HG03064 (cell line): ENCODE measurements around the gene HTR4.
"Not testable (repeated sequence)": the region's sequence is repeated elsewhere in the genome, so short reads cannot be mapped to it uniquely, and the experiment has no call there.

Source experiments
- ATAC-seq: cut with Tn5 transposase; IDR thresholded peaks from one replicate; pipeline ENCODE4 v1.9.1; 2021; ENCODE audit warnings: low read depth; ENCODE audit not compliant: unreplicated experiment

Gene HTR4

DNA sequence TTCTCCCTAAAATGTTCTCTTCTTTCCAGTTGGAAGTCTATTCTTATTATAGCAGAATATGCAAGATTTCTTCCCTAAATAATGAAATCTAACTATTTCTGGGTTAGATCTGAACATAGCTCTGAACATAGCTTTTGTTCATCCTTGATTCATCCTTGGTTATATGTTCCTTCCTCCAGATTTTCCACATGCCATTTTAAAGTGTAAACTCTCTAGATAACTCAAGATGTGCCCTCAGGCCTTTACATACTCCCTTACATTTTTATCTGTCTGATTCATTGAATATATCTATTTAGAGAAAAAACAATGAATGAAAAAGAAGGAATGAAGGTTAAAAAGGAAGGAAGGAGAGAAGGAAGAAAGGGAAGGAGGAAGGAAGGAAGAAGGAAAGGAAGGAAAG lies 169.7 kb downstream of the HTR4 start:
- ATAC-seq: no peak

DNA sequence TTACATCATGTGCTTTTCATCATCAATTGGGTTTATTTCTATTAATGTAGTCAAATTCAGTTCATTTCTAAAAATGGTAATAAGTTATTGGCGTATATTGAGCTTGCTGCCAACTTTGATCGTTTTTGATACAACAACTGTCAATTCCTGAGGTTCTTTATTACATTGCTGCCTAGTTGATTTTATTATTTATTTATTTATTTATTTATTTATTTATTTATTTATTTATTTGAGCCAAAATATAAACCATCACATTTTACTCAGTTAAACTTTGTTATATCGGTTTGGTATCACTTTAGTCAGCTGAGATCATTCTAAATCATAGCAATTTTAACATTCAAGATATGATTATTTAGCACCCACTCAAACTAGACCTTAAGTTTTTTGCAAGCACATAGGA lies 170.6 kb downstream of the HTR4 start:
- no peak for ATAC-seq

DNA sequence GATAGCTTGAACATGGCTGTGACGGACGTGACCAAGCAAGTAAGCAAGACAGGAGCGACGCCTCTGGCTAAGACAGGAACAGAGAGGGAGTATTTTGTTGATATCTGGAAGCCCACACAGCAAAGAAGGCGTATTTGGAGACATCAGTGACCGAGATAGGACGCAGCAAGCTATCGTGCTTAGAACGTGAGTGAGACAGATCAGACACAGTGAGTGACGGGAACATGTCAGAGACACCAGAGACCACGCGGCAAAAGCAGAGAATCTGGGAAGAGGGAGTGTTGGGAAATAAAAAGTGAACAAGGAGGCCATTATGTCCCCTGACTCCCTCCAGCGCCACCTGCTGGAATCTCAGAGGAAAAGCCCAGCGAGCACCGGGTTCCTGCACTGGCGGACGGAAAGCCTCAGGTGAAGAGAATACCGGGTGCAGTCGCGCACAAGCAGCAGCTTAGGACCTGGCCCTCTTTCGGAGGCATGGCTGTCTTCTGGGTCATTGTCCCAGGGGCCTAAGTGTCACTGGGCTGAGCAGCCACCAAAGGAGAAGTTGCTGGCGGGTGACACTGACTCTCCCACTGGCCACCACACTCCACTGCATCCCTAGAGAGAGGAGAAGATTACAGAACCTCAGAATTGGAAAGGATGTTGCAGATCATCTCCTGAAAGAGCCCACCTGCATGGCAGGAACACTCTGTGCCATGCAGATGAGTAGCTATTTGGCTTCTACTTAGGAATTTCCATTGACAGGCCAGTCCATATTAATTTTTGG lies 171.4 kb downstream of the HTR4 start:
- peak; percentile 97 for ATAC-seq

DNA sequence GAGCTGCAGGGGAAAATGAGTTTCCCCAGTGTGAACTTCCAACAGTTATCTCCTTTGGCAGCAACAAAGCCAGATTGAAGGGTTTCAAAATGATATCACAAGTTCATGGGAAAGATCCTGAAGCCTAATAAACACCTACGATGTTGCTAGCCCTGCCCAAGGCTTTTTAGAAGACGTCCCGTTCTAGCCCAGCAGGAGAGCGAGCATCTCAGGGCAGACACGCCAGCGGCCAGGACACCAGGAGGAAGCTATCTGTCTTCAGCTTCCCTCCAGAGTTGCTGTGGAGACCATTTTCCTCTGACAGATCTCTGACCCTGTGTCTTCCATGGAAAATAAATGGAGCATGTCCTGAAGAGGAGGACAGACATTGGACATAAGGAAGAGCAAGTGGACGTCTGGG lies 172.1 kb downstream of the HTR4 start:
- ATAC-seq: no peak

DNA sequence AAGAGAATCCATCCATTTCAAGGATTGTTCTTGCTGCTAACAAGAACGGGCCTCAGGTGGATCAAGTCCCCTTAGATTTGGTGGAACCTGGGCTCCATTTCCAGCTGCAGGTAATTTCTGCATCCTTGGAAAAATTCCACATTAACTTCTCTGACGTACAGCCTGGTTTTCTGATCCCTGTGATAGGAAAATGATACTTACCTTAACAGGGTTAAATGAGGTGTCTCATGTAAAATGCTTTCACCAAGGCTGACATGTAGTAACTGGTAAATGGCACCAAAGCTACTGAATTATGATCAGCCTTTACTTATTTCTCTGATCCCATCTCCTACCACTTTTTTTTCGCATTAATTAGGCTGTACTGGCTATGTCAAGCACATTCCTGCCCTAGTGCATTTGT lies 176.9 kb downstream of the HTR4 start:
- ATAC-seq: no peak

DNA sequence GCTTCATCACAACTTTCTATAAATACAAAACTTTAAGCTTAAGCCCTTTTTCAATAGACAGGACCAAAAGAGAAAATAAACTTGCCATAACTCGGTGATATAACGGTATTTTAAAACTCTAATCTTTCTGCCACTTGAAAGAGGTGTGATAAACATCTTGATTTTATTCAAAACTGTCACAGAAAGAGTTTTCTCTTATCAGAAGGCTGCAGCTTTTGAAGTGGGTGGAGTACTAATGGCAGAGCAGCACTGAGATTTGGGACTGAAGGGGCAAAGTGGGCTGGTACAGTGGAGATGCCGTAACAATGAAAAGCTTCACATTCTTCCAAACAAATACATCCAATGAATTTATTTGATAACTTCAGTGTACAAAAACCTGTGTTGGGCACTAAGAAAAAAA lies 178.0 kb downstream of the HTR4 start:
- ATAC-seq: no peak

DNA sequence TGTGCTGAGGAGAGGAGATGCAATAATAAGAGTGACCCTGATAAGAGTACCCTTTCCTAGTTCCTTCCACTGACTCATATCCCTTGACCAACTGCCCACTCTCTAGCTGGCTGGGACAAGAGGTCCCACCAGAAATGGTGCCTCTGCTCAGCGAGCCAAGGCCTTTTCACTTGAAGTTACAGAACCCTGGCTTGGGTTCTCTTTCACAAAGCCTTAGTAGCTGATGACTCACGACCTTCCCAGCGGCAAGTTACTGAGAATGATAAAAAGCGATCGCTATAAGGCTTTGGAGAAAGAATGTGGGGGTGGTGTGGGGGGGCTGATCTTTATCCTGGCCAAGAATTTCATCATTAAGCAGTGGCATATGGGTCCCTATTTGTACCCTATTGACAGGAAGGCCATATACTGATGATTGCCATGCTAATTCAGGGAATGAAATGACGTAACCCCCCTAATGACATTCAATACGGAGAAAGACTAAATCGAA lies 180.3 kb downstream of the HTR4 start:
- ATAC-seq: no peak

DNA sequence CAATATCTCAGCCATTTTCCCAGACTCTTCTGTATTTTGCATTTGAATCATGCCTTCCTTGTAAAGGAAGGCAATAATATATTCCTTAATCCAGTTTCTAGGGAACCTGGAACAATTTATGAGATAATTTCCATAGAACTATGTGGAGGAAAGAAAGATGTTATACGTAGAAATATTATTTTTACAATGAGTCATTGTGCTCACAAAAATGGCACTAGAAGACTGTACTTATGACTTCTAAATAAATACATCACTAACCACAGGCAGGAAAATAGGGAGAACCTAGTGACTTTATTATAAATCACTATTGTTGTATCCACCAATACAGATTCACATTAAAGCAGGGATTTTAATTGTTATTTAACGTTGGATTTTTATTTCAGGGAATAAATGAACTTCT lies 182.9 kb downstream of the HTR4 start:
- ATAC-seq: no peak

DNA sequence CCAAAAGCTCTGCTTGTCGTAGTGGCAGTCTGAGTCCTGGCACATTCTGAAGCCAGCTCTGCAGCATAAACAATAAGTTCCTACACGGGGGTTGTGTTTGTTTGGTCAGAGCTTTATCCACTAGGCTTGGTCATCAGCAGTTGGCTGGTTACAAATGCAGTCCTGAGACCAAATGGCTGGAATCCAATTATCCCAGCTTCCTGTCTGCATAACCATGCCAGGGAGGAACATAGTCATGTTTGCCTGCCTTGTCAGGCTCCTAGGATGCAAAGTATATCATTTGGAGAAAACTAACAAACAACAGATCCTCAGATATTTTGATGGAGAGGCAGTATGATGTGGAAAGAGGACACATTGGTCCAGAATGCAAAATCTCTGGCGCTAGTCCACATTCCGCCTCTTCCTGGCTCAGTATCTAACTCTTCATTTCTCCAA lies 184.8 kb downstream of the HTR4 start:
- no peak for ATAC-seq

DNA sequence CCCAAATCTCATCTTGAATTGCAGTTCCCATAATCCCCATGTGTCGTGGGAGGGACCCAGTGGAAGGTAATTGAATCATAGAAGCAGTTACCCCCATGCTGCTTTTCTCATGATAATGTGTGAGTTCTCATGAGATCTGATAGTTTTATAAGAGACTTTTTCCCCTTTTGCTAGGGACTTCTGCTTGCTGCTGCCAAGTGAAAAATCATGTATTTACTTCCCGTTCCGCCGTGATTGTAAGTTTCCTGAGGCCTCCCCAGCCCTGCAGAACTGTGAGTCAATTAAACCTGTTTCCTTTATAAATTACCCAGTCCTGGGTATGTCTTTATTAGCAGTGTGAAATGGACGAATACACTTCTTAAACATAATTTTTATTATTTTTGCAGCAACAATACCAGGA lies 185.6 kb downstream of the HTR4 start:
- not testable (repeated sequence) for ATAC-seq

DNA sequence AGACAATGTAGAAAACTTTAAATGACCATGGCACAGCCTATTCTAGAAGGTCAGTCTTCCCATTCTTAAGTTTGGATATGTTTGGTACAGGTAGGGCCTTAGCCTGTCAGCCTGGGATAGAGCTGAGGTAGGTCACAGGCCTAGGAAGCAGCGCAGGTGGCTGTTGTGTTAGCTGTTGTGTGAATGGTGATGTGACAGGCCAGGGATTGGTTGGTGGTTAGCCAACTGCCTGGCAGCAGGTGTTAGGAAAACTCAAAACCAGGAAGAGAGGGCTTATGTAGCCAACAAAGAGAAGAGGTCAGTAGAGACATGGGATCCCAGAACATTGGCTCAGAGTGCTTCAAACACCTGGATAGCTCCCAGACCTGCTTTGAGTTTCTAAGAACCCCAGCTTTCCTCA lies 186.4 kb downstream of the HTR4 start:
- no peak for ATAC-seq

DNA sequence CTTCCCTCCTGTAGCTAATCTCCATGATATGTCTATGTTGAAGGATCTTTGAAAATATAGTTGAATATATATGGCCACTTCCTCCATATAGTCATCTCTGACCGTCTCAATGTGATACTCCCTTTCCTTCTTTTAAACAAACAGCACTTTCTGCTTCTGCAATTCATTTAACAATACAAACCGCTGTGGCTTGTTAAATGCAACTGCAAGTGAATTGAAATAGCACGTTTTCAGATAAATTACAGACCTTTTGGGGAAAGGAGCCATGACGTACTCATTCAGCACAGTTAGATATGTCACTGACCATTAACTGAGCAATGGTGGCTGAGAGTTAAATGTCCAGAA lies 188.1 kb downstream of the HTR4 start:
- no peak for ATAC-seq

DNA sequence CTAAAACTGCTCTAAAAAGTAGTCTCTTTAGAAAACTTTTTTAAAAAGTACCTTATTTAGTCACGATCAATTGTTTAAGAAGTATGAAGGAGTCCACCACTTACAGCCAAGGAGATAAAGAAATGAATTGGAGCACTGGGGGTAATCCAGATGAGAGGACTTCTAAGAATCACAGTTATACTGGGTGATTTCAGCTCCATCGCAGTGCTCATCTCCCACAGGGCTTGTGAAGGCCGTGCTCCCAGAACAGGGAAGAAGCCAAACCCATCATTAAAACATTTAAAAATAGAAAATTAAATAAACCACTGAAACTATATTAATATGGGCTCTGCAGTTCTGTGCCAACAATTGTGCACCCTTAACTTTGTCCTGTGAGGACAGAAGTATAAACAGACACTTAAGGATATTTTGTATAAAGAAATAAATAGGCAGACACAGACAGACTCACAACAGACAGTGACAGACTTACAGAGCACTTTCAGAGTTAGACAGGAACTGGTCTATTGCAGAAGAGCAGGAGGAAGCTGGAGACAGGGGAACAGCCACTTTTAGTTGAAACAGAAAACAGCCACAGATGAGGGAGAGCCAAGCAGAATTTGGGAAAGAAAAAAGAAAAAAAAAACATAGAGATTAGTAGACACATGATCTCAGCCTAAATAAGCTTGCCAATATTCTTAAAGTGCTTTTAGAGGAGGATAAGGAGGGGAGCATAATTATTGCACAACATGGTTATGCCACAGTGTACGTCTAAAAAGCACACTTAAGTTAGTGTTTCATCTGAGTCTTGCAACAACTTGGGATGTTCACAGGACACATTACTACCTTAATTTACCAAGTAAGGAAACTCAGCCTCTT lies 188.7 kb downstream of the HTR4 start:
- ATAC-seq: no peak

DNA sequence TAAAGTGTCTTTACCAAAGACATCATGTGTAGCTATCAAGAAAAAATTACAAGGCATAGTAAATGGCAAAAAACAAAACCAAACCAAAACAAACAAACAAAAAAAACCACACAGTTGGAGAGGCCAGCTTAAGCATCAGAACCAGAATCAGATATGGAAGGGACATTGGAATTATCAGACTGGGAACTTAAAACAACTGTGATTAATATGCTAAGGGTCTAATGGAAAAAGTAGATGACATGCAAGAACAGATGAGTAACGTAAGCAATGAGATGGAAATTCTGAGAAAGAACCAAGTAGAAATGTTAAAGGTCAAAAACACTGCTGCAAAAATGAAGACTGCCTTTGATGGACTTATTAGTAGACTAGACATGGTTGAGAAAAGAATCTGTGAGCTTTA lies 194.7 kb downstream of the HTR4 start:
- ATAC-seq: no peak

DNA sequence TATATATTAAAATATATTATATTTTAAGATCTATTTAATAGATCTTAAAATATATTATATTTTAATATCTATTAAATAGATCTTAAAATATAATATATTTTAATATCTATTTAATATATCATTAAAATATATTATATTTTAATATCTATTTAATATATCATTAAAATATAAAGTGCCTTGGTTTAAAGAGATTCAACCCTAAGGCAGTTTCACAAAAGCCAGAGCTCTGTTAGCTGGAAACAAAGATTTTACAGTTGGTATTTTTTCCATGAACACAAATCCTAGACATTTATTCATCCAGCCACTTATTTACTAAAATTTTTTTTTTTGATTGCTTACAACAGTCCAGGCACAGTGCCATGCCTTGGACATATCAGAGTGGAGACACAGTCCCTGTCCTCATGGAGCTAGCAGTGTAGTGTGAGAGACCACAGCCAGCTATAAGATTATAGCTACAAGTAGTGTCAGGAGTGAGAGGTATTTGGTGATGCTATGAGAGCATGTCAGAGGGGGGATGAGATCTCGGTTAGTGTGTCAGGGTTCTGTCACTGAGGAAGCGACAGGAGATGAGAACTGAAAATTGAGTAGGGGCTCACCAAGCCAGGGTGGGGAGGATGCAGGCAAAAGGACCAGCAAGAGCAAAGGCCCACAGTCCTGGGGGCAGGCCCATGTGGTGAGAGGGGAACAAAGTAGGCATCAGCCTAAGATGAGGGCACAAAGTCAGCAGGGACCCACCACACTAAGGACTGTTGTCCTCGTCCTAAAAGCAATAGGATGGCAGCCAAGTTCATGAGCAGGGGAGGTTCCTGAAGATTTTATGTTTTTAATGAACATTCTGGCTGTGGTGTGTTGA lies 196.1 kb downstream of the HTR4 start:
- ATAC-seq: no peak

DNA sequence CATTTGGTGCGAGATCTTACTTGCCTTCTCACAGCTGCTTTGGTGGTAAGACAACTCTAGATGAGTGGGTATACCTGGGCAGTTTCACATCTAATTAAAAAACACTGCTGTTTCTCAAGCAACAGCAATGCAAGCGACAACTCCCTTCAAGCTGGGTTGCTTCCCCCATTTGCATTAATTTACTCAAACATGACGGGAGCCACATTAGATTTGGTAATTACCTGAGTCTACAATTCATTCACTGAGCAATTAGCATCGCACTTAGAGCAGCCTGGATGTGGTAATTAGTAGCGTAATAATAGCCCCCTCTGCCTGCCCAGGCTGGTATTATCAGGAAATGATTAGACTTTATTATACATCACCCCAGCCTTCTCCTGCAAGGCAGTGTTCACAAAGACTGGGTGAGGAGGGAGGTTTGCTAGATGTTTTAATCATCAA lies 197.1 kb downstream of the HTR4 start:
- ATAC-seq: no peak

DNA sequence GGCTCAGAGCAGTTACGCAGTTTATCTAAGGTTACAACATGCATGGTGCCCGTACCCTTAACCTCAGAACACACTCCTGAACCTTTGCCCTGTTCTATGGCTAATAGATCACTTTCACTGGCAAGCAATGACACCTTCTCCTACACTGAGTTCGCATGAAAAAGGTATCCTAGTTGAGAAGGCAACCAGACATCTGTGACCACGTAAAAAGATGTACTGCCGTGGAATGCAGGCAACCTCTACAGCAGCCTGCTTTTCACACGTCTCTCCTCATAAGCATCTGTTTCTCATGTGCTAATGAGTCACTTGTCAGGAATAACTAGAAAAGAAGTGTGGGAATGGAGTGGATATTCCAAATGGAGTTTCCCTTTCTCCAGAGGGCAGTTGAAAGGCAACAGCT lies 199.1 kb downstream of the HTR4 start:
- ATAC-seq: no peak

DNA sequence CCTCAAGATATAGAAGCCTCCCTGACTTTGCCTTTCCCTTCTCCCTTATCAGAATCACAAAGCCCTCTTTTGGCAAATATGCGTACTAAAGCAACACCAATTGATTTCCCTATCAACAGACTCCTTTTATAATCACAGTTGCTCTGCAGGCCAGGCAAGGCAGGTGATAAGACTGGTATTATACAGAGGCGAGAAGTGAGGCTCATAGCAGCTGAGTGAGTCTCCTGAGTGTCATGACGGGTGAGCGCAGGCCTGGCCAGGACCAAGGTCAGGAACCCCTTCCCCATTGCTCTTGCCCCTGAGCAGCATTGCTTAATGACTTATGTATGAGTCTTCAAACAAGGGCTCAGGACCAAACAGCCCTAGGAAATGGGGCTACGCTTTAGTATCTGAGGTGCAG lies 199.8 kb downstream of the HTR4 start:
- ATAC-seq: no peak

DNA sequence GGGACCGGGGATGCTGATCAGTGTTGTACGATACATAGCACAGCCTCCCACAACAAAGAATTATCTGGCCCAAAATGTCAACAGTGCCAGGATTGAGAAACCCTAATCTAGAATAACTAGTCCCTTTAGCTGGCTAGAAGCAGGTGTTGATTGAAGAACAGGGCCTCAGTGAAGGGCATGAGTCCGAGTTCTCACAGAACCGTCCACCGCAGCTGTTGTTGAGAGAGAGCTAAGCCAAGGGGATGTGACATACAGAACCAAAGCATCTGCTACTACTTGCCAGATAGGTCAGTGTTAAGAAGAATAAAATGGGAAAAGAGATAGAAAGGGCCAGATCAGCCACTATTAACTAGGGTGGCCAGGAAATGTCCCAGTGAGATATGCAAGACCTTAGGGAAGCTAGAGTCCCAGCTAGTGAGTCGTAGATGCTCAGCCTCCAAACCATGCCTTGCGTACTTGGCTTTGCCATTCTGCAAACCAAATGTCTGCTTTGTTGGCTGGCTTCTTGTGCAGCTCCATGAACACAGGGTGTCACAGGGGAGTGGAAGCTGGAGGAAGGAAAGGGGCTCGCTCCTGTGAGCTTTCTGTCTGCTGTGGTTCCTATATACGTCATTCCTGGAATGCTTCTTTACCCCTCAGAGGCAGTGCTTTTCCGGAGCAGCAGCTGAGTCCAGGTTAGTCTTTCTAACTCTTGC lies 201.7 kb downstream of the HTR4 start:
- no peak for ATAC-seq

DNA sequence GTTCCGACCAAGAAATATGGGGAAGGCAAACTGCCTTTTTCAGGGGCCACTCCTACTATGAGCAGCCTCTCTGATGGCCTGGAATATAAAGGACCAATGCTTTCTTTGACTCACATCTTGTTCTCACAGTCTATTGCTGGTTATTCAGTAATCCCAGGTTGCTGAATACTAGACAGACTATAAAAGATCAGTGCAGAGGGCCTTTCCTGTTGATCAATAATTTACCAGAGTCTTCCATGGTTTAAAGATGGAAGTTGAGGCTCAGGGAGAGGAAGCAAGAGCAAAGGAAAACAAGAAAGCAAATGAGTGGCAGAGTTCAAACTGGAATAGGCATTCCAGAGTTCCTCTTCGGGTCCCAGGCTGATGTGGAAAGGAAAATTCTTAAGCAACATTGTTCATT lies 207.7 kb downstream of the HTR4 start:
- ATAC-seq: no peak
